Suprapubic skin (tissue), 4 donors: ENCODE measurements around the gene GRID2. TPM values are rescaled to one million over a fixed set of nuclear protein-coding genes. Genes with fewer than 3 reads are reported as not detected.

ENCODE experiments used
- DNase-seq, 2 donors: peaks; one replicate each; pipeline ENCODE4 v3.0.0-alpha.2; 2019; ENCODE audit warnings: low spot score in 2 of 2
- H3K27ac ChIP-seq: fragments of 200-600 bp; sonication (generic); one replicate; pipeline ENCODE4 v1.5.1; 2019
- H3K27me3 ChIP-seq: fragments of 200-600 bp; sonication (generic); one replicate; pipeline ENCODE4 v1.5.1; 2019
- H3K36me3 ChIP-seq: fragments of 200-600 bp; sonication (generic); one replicate; pipeline ENCODE4 v1.5.1; 2019
- H3K4me1 ChIP-seq: fragments of 200-600 bp; sonication (generic); one replicate; pipeline ENCODE4 v1.5.1; 2019
- H3K4me3 ChIP-seq: fragments of 200-600 bp; sonication (generic); one replicate; pipeline ENCODE4 v1.5.1; 2019; ENCODE audit warnings: mild to moderate bottlenecking
- H3K9me3 ChIP-seq: fragments of 200-600 bp; sonication (generic); one replicate; pipeline ENCODE4 v1.5.1; 2019
- EP300 ChIP-seq: sonication (generic); formaldehyde crosslinking; IDR thresholded peaks from one replicate; pipeline ENCODE4 v1.6.1; 2017; ENCODE audit warnings: antibody characterized with exemption
- POLR2A ChIP-seq, 2 donors: fragments of 450-650 bp; IDR thresholded peaks; one replicate each; pipeline ENCODE4 v1.6.1; 2017; ENCODE audit warnings: antibody characterized with exemption in 2 of 2, mild to moderate bottlenecking in 2 of 2, moderate library complexity in 2 of 2
- POLR2AphosphoS5 ChIP-seq, 3 donors: sonication (generic); formaldehyde crosslinking; IDR thresholded peaks; one replicate each; pipeline ENCODE4 v1.6.1; 2017; ENCODE audit warnings: antibody characterized with exemption in 3 of 3
- WGBS: methylation state at CpG from one replicate; pipeline ENCODE4 v1.1.5; 2018; 5-methylcytosine and 5-hydroxymethylcytosine counted together
- total RNA-seq, 4 donors: library from RNA; depleted of rRNA; stranded (reverse); fragments of >200 nt; gene quantifications; one replicate each; pipeline ENCODE4 v1.1.0, GENCODE V29; 2016
- TF ChIP-seq, protein P1 (sequence below), 2 donors: fragments of 200-600 bp in 1 of 2; fragments of 450-650 bp in 1 of 2; sonication (generic) in 1 of 2; IDR thresholded peaks; one replicate each; pipeline ENCODE4 v1.5.1; 2016 to 2019; ENCODE audit warnings: antibody characterized with exemption in 2 of 2, mild to moderate bottlenecking in 1 of 2, moderate library complexity in 1 of 2

Gene GRID2
- total RNA-seq, 4 donors from 2014 or later: not detected

DNA sequence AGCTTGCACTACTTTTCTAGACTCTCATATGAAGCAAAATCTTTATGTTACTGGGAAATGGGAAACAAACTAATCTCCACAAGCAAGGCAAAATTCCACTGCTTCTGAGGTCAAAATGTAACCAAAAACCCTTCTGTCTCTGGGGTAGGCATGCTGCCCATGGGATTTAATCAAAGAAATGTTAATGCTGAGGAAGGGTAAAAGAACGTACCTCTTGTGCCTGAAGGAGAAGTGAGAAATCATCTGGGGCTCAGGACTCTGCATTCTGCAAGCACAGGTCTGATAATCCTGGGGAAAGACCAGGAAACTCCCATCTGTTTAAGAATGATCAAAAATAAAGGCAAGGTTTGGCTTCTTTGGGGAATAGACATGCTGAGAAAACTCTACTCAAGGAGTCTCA, 184.7 kb downstream of the GRID2 start:
- H3K27ac ChIP-seq: no peak overlapping the region
- TF ChIP-seq, protein P1, sequence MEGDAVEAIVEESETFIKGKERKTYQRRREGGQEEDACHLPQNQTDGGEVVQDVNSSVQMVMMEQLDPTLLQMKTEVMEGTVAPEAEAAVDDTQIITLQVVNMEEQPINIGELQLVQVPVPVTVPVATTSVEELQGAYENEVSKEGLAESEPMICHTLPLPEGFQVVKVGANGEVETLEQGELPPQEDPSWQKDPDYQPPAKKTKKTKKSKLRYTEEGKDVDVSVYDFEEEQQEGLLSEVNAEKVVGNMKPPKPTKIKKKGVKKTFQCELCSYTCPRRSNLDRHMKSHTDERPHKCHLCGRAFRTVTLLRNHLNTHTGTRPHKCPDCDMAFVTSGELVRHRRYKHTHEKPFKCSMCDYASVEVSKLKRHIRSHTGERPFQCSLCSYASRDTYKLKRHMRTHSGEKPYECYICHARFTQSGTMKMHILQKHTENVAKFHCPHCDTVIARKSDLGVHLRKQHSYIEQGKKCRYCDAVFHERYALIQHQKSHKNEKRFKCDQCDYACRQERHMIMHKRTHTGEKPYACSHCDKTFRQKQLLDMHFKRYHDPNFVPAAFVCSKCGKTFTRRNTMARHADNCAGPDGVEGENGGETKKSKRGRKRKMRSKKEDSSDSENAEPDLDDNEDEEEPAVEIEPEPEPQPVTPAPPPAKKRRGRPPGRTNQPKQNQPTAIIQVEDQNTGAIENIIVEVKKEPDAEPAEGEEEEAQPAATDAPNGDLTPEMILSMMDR (IDR thresholded peaks at IDR 0.05): no peak
- DNase-seq: no peak
- no peak overlapping the region for H3K4me3 ChIP-seq
- H3K36me3 ChIP-seq: no peaks in the 10 kb centered on the region
- WGBS: 67% methylated on average over 1 of the region's 1 CpG
- H3K27me3 ChIP-seq: no peaks in the 10 kb centered on the region
- H3K4me1 ChIP-seq: no peaks in the 10 kb centered on the region
- no peaks in the 10 kb centered on the region for H3K9me3 ChIP-seq

DNA sequence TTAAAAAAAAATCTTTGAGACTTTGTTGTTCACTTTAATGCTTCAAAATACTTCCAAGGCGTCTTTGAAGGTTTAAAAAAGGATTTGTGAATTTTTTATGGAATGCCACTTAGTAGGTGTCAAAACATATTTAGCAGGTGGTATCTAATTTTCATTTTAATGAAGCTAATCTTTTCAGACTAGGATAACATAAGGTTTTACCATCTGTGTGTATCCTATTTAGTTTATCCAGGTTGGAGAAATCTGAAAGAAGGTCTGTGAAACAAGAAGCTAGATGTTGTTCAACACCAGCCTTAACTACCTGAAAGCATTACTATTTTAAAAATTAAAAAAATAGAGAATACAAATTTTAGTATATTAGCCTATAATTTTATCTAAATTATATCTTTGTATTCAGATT, 193.4 kb downstream of the GRID2 start:
- no peaks in the 10 kb centered on the region for H3K9me3 ChIP-seq
- no peaks in the 10 kb centered on the region for H3K4me1 ChIP-seq
- H3K36me3 ChIP-seq: no peaks in the 10 kb centered on the region
- H3K27me3 ChIP-seq: no peaks in the 10 kb centered on the region
- TF ChIP-seq EP300 (no peak), POLR2A (IDR thresholded peaks at IDR 0.05) (no peak), POLR2AphosphoS5 (IDR thresholded peaks at IDR 0.05) (no peak)
- TF ChIP-seq, protein P1 (IDR thresholded peaks at IDR 0.05): no peak
- H3K4me3 ChIP-seq: no peak overlapping the region
- no peak overlapping the region for H3K27ac ChIP-seq
- no peak for DNase-seq
- WGBS: 64% methylated on average over 1 of the region's 1 CpG

DNA sequence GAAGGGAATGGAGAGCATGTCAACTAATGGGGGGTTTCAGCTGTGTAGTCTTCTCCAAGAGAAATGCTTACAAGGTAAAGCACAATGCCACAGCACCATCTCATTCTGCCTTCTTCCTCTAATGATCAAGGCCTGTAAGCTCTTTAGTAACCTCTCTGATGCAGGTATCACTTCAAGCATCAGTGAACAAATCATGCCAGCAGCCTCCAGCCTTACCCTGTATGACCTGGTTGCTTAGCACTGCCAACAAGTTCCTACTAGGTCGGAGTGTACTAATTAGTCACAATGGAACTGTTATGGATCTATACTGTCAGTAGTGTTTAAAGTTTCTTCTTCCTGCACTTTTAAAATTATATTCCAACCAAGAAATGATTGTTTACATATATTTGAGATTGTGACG, 197.7 kb downstream of the GRID2 start:
- no peak for DNase-seq
- WGBS: 51% methylated on average over 2 of the region's 2 CpGs

DNA sequence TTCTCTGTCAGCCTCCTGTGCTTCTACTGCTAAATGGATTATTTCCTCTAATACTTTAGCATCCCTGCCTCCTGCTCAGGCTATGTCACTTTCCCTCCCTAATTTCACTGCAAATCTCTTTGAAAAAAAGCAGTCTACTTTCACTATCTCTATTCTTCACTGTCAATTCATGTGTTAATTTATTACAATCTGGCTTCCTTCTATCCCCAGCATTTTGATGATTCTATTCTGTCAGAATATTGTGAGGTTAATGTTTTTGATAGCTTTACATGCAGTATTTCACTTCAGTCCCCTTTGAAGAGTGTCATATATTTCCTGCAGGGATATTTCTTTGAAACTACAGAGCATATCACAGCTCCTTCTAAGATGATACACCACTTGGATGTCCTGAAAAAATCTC, 203.2 kb downstream of the GRID2 start:
- no peak for DNase-seq

More for the DNA sequence above, 197.7 kb downstream of the GRID2 start:
- Histone ChIP-seq H3K4me3 (no peak overlapping the region), H3K27ac (no peak overlapping the region), H3K9me3 (no peaks in the 10 kb centered on the region), H3K4me1 (no peaks in the 10 kb centered on the region), H3K27me3 (no peaks in the 10 kb centered on the region), H3K36me3 (no peaks in the 10 kb centered on the region)
- TF ChIP-seq POLR2AphosphoS5 (IDR thresholded peaks at IDR 0.05): no peak
- TF ChIP-seq EP300: no peak
- TF ChIP-seq, protein P1 (IDR thresholded peaks at IDR 0.05): no peak
- TF ChIP-seq POLR2A (IDR thresholded peaks at IDR 0.05): no peak

DNA sequence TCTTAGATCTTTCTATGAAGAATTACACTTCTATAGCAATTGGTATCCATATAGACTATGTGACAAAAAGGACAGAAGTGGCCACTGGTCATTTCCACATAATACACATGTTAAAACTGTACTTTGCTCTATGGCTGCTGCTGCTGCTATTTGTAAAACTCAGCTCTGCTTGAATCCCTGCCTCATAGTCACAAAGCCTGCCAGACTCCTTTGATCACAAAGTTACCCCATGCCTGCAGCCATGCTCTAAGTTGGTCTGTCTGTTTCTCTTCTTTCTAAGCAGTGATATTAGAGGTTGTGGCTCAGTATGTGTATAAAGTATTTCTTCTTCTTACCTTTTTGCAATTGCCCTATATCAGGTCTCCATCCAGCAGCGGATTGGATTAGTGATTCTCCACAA, 210.9 kb downstream of the GRID2 start:
- TF ChIP-seq, protein P1 (IDR thresholded peaks at IDR 0.05): no peak
- TF ChIP-seq POLR2AphosphoS5 (IDR thresholded peaks at IDR 0.05): no peak
- no peaks in the 10 kb centered on the region for H3K4me1 ChIP-seq
- 91% methylated on average over 1 of the region's 1 CpG for WGBS
- no peaks in the 10 kb centered on the region for H3K9me3 ChIP-seq
- no peaks in the 10 kb centered on the region for H3K27me3 ChIP-seq
- no peak overlapping the region for H3K4me3 ChIP-seq
- no peak for DNase-seq
- no peaks in the 10 kb centered on the region for H3K36me3 ChIP-seq
- no peak overlapping the region for H3K27ac ChIP-seq

More for the DNA sequence above, 203.2 kb downstream of the GRID2 start:
- Histone ChIP-seq H3K9me3 (no peaks in the 10 kb centered on the region), H3K4me3 (no peak overlapping the region), H3K27ac (no peak overlapping the region), H3K36me3 (no peaks in the 10 kb centered on the region), H3K27me3 (no peaks in the 10 kb centered on the region), H3K4me1 (no peaks in the 10 kb centered on the region)
- TF ChIP-seq EP300: no peak
- TF ChIP-seq, protein P1 (IDR thresholded peaks at IDR 0.05): no peak
- no peak for TF ChIP-seq POLR2A (IDR thresholded peaks at IDR 0.05)
- TF ChIP-seq POLR2AphosphoS5 (IDR thresholded peaks at IDR 0.05): no peak
